IPS-NIHi7 (cell line): Measurements from ENCODE around the gene SHLD2.
"Not testable (repeated sequence)": the region's sequence is repeated elsewhere in the genome, so short reads cannot be mapped to it uniquely, and the experiment has no call there.

Source experiments
- DNase-seq: peaks from one replicate; pipeline ENCODE4 v3.0.0; 2012; ENCODE audit warnings: mixed read lengths; ENCODE audit errors: extremely low spot score

The SHLD2 gene

GRCh38 chr10:87216120-87216519, 121.1 kb downstream of the SHLD2 start:
- DNase-seq = not testable (repeated sequence)

- DNase-seq = not testable (repeated sequence)
Measured at GRCh38 chr10:87219370-87219769, 124.4 kb downstream of the SHLD2 start.

- not testable (repeated sequence) for DNase-seq
Measured at GRCh38 chr10:87222789-87223188, 127.8 kb downstream of the SHLD2 start.

GRCh38 chr10:87225148-87225547, 130.1 kb downstream of the SHLD2 start, which contains the start of gene NUTM2A:
Gene NUTM2A, plus strand, starts transcription at chr10:87225448. Its CDS starts 383 bp downstream, at chr10:87225831.
- not testable (repeated sequence) for DNase-seq

GRCh38 chr10:87228247-87228646, 133.2 kb downstream of the SHLD2 start:
- not testable (repeated sequence) for DNase-seq

- DNase-seq = not testable (repeated sequence)
Measured at GRCh38 chr10:87229211-87229610, 134.2 kb downstream of the SHLD2 start.

GRCh38 chr10:87234854-87235253, 139.8 kb downstream of the SHLD2 start:
- DNase-seq = not testable (repeated sequence)

- not testable (repeated sequence) for DNase-seq
Measured at GRCh38 chr10:87237244-87237643, 142.2 kb downstream of the SHLD2 start.

GRCh38 chr10:87239346-87239808, 144.4 kb downstream of the SHLD2 start:
- DNase-seq = not testable (repeated sequence)
